OCI-LY3 (cell line): ENCODE results near the gene HACE1.

Experiments
- H2AFZ ChIP-seq: fragments of 200-600, 300-600 bp; shearing (Covaris generic); 2 replicates; pipeline ENCODE4 v1.6.0; 2014; ENCODE audit warnings: antibody characterized with exemption, low read depth, low read length
- H3K27ac ChIP-seq: fragments of 200-600, 300-600 bp; sonication (generic); 2 replicates; pipeline ENCODE4 v1.5.1; 2014; ENCODE audit warnings: mild to moderate bottlenecking, low read length, moderate library complexity, mixed read lengths
- H3K27me3 ChIP-seq: fragments of 200-600, 300-600 bp; sonication (generic); 2 replicates; pipeline ENCODE4 v1.6.1; 2014; ENCODE audit warnings: low read depth, low read length, mixed read lengths
- H3K36me3 ChIP-seq: fragments of 200-600, 300-600 bp; sonication (generic); replicated peaks from 2 replicates; pipeline ENCODE3; 2014; ENCODE audit warnings: low read depth, low read length, mixed read lengths
- H3K4me1 ChIP-seq: fragments of 300-600, 200-600 bp; sonication (generic); 2 replicates; pipeline ENCODE4 v1.6.1; 2014; ENCODE audit warnings: low read length, mixed read lengths
- H3K4me2 ChIP-seq: fragments of 200-600, 300-600 bp; sonication (generic); 2 replicates; pipeline ENCODE4 v1.6.1; 2014; ENCODE audit warnings: low read length, mixed read lengths
- H3K4me3 ChIP-seq: fragments of 300-600, 200-600 bp; sonication (generic); 2 replicates; pipeline ENCODE4 v1.5.1; 2014; ENCODE audit warnings: antibody characterized with exemption, mild to moderate bottlenecking, low read length, moderate library complexity
- H3K79me2 ChIP-seq: fragments of 300-600, 200-600 bp; shearing (Covaris generic); 2 replicates; pipeline ENCODE4 v1.6.1; 2014; ENCODE audit warnings: mild to moderate bottlenecking, low read length, mixed read lengths
- H3K9ac ChIP-seq: fragments of 300-600, 200-600 bp; shearing (Covaris generic); 2 replicates; pipeline ENCODE4 v1.6.0; 2014; ENCODE audit warnings: mild to moderate bottlenecking, low read length, moderate library complexity
- H3K9me3 ChIP-seq: fragments of 200-600, 300-600 bp; shearing (Covaris generic); 2 replicates; pipeline ENCODE4 v1.6.1; 2014; ENCODE audit warnings: low read length, mixed read lengths; ENCODE audit not compliant: insufficient read depth
- H4K20me1 ChIP-seq: fragments of 200-600, 300-600 bp; sonication (generic); 2 replicates; pipeline ENCODE4 v1.6.1; 2016; ENCODE audit warnings: low read length, mixed read lengths; ENCODE audit not compliant: insufficient read depth
- CTCF ChIP-seq: fragments of 200-600, 300-600 bp; sonication (generic); IDR thresholded peaks from 2 replicates; pipeline ENCODE4 v1.5.1; 2014; ENCODE audit warnings: antibody characterized with exemption, low read length, low read depth
- EZH2phosphoT487 ChIP-seq: fragments of 200-600 bp; shearing (Covaris generic); IDR thresholded peaks from 2 replicates; pipeline ENCODE4 v1.6.1; 2018; ENCODE audit warnings: antibody characterized with exemption, mixed run types, low read depth

The HACE1 gene

GRCh38 chr6:104689551-104690205 is 170.0 kb downstream of the HACE1 start:
- no peak overlapping the region for H2AFZ ChIP-seq
- no peaks in the 10 kb centered on the region for H3K9me3 ChIP-seq
- H3K4me3 ChIP-seq: no peak overlapping the region
- H3K9ac ChIP-seq: no peak overlapping the region
- no peak overlapping the region for H3K27ac ChIP-seq
- H3K4me2 ChIP-seq: no peak overlapping the region
- peaks cover 10% of the 10 kb centered on the region for H3K4me1 ChIP-seq
- H3K27me3 ChIP-seq: no peaks in the 10 kb centered on the region
- no peak for TF ChIP-seq EZH2phosphoT487
- H3K36me3 ChIP-seq: no peaks in the 10 kb centered on the region
- H3K79me2 ChIP-seq: no peaks in the 10 kb centered on the region
- no peaks in the 10 kb centered on the region for H4K20me1 ChIP-seq

GRCh38 chr6:104688283-104688969 is 171.3 kb downstream of the HACE1 start:
- no peaks in the 10 kb centered on the region for H3K9me3 ChIP-seq
- TF ChIP-seq EZH2phosphoT487: no peak
- no peak for TF ChIP-seq CTCF
- no peak overlapping the region for H2AFZ ChIP-seq
- no peaks in the 10 kb centered on the region for H3K27me3 ChIP-seq
- no peaks in the 10 kb centered on the region for H3K36me3 ChIP-seq
- no peak overlapping the region for H3K4me3 ChIP-seq
- peak overlapping the region; percentile 20; the same call in 1 of the 2 replicates for H3K4me2 ChIP-seq
- H3K27ac ChIP-seq: no peak overlapping the region
- no peak overlapping the region for H3K9ac ChIP-seq
- no peaks in the 10 kb centered on the region for H4K20me1 ChIP-seq
- peaks cover 10% of the 10 kb centered on the region for H3K4me1 ChIP-seq
- no peaks in the 10 kb centered on the region for H3K79me2 ChIP-seq

GRCh38 chr6:104686550-104687175 is 173.1 kb downstream of the HACE1 start:
- H3K4me3 ChIP-seq: no peak overlapping the region
- no peaks in the 10 kb centered on the region for H3K79me2 ChIP-seq
- no peak overlapping the region for H3K27ac ChIP-seq
- H3K9ac ChIP-seq: no peak overlapping the region
- H3K4me1 ChIP-seq: peaks cover 10% of the 10 kb centered on the region
- H3K36me3 ChIP-seq: no peaks in the 10 kb centered on the region
- no peak overlapping the region for H2AFZ ChIP-seq
- no peaks in the 10 kb centered on the region for H3K9me3 ChIP-seq
- H3K4me2 ChIP-seq: no peak overlapping the region
- TF ChIP-seq CTCF: no peak
- no peak for TF ChIP-seq EZH2phosphoT487
- no peaks in the 10 kb centered on the region for H4K20me1 ChIP-seq
- H3K27me3 ChIP-seq: no peaks in the 10 kb centered on the region

GRCh38 chr6:104685871-104686549 is 173.7 kb downstream of the HACE1 start:
- Histone ChIP-seq H3K4me3 (no peak overlapping the region), H3K27ac (no peak overlapping the region), H4K20me1 (no peaks in the 10 kb centered on the region), H3K4me1 (peaks cover 10% of the 10 kb centered on the region), H3K27me3 (no peaks in the 10 kb centered on the region), H2AFZ (no peak overlapping the region), H3K36me3 (no peaks in the 10 kb centered on the region), H3K9me3 (no peaks in the 10 kb centered on the region), H3K4me2 (no peak overlapping the region), H3K79me2 (no peaks in the 10 kb centered on the region), H3K9ac (no peak overlapping the region)
- TF ChIP-seq CTCF (no peak), EZH2phosphoT487 (no peak)
